ENCODE measurements around the gene UBE2J1. TPM values are rescaled to one million over a fixed set of nuclear protein-coding genes. Genes with fewer than 3 reads are reported as not detected.

The UBE2J1 gene
- polyA plus RNA-seq, 1 donor (not counting 4 experiments of a cell fraction or from before 2014, with no cell fraction given) = 26.7 TPM

- DNase-seq (ENCODE audit: low read depth, low spot score) = no peak
- Histone ChIP-seq H3K27me3 (ENCODE audit: control insufficient read depth, extremely low read depth, insufficient read depth, low read length) (peaks cover 58% of the 10 kb centered on the region), H3K9me1 (ENCODE audit: control insufficient read depth, extremely low read depth, insufficient read depth, low read length) (no peaks in the 10 kb centered on the region), H3K4me1 (ENCODE audit: control insufficient read depth, extremely low read depth, insufficient read depth, low read length) (no peaks in the 10 kb centered on the region), H3K4me2 (ENCODE audit: control insufficient read depth, extremely low read depth, insufficient read depth, low read depth, low read length) (no peak overlapping the region), H4K20me1 (ENCODE audit: control insufficient read depth, extremely low read depth, insufficient read depth, low read length) (peaks cover 4% of the 10 kb centered on the region), H2AFZ (ENCODE audit: control insufficient read depth, low read length) (no peak overlapping the region), H3K9ac (ENCODE audit: control insufficient read depth, extremely low read depth, insufficient read depth, low read length) (no peak overlapping the region), H3K27ac (ENCODE audit: control insufficient read depth, insufficient read depth, low read length) (no peak overlapping the region), H3K79me2 (ENCODE audit: control insufficient read depth, insufficient read depth, low read length) (no peaks in the 10 kb centered on the region), H3K36me3 (ENCODE audit: control insufficient read depth in 2 of 2, extremely low read depth in 1 of 2, insufficient read depth in 2 of 2, low read length in 2 of 2) (no peaks in the 10 kb centered on the region), H3K9me3 (ENCODE audit: control insufficient read depth, low read depth, low read length) (peaks cover 2% of the 10 kb centered on the region), H3K4me3 (ENCODE audit: control insufficient read depth in 2 of 3, extremely low read depth in 1 of 3, insufficient read depth in 2 of 3, low read depth in 1 of 3, low read length in 3 of 3) (no peak overlapping the region)
- no peak for TF ChIP-seq CTCF (optimal IDR thresholded peaks at IDR 0.05 in 1 of 3, IDR thresholded peaks at IDR 0.05 in 1 of 3, conservative IDR thresholded peaks at IDR 0.05 in 1 of 3; ENCODE audit: extremely low read depth in 1 of 3, insufficient read depth in 2 of 3, low read length in 3 of 3)
- no peak for TF ChIP-seq EZH2 (IDR thresholded peaks at IDR 0.05; ENCODE audit: low read length)
- dilution Hi-C loops (cut with MboI; ENCODE audit: extremely low pct_ligation_motif_present, low sequenced_read_pairs) = no loop called here
- no peak for FAIRE-seq
Measured at GRCh38 chr6:89298680-89299465, 53.6 kb downstream of the UBE2J1 start.

- Histone ChIP-seq H3K9me1 (ENCODE audit: control insufficient read depth, extremely low read depth, insufficient read depth, low read length) (no peaks in the 10 kb centered on the region), H3K36me3 (ENCODE audit: control insufficient read depth in 2 of 2, extremely low read depth in 1 of 2, insufficient read depth in 2 of 2, low read length in 2 of 2) (no peaks in the 10 kb centered on the region), H3K9ac (ENCODE audit: control insufficient read depth, extremely low read depth, insufficient read depth, low read length) (no peak overlapping the region), H2AFZ (ENCODE audit: control insufficient read depth, low read length) (no peak overlapping the region), H3K4me3 (ENCODE audit: control insufficient read depth in 2 of 3, extremely low read depth in 1 of 3, insufficient read depth in 2 of 3, low read depth in 1 of 3, low read length in 3 of 3) (no peak overlapping the region), H4K20me1 (ENCODE audit: control insufficient read depth, extremely low read depth, insufficient read depth, low read length) (peaks cover 4% of the 10 kb centered on the region), H3K9me3 (ENCODE audit: control insufficient read depth, low read depth, low read length) (no peaks in the 10 kb centered on the region), H3K4me2 (ENCODE audit: control insufficient read depth, extremely low read depth, insufficient read depth, low read depth, low read length) (peak overlapping the region; percentile 22), H3K4me1 (ENCODE audit: control insufficient read depth, extremely low read depth, insufficient read depth, low read length) (no peaks in the 10 kb centered on the region), H3K27ac (ENCODE audit: control insufficient read depth, insufficient read depth, low read length) (no peak overlapping the region), H3K27me3 (ENCODE audit: control insufficient read depth, extremely low read depth, insufficient read depth, low read length) (peaks cover 54% of the 10 kb centered on the region), H3K79me2 (ENCODE audit: control insufficient read depth, insufficient read depth, low read length) (no peaks in the 10 kb centered on the region)
- dilution Hi-C loops (cut with MboI; ENCODE audit: extremely low pct_ligation_motif_present, low sequenced_read_pairs) = no loop called here
- DNase-seq (ENCODE audit: low read depth, low spot score) (peak; percentile 73), FAIRE-seq (peak; percentile 86)
- TF ChIP-seq EZH2 (IDR thresholded peaks at IDR 0.05; ENCODE audit: low read length) = no peak
- no peak for TF ChIP-seq CTCF (optimal IDR thresholded peaks at IDR 0.05 in 1 of 3, IDR thresholded peaks at IDR 0.05 in 1 of 3, conservative IDR thresholded peaks at IDR 0.05 in 1 of 3; ENCODE audit: extremely low read depth in 1 of 3, insufficient read depth in 2 of 3, low read length in 3 of 3)
Measured at GRCh38 chr6:89297695-89298351, 54.7 kb downstream of the UBE2J1 start.
